Mesenchymal stem cell (in vitro differentiated cells and primary cell): Measurements from ENCODE around the gene FGD6.

Experiments
- DNase-seq: peaks from one replicate; pipeline ENCODE4 v3.0.0-alpha.2; 2013
- H2AFZ ChIP-seq: one replicate; pipeline ENCODE4 v1.6.1; 2013; ENCODE audit warnings: low read depth, mild to moderate bottlenecking, control low read depth, inconsistent platforms, low read length, moderate library complexity
- H2AK5ac ChIP-seq: 2 replicates; pipeline ENCODE4 v1.6.1; 2013; ENCODE audit warnings: low read length, moderate library complexity, mild to moderate bottlenecking, inconsistent platforms; ENCODE audit not compliant: severe bottlenecking
- H2BK120ac ChIP-seq: one replicate; pipeline ENCODE4 v1.6.1; 2013; ENCODE audit warnings: low read depth, mild to moderate bottlenecking, inconsistent platforms, low read length, moderate library complexity
- H2BK12ac ChIP-seq, 2 experiments: one replicate each; pipeline ENCODE4 v1.6.1; 2013; ENCODE audit warnings: inconsistent platforms in 2 of 2, low read length in 2 of 2, mild to moderate bottlenecking in 2 of 2, moderate library complexity in 2 of 2, control low read depth in 1 of 2
- H2BK15ac ChIP-seq: one replicate; pipeline ENCODE4 v1.6.1; 2013; ENCODE audit warnings: mild to moderate bottlenecking, low read depth, inconsistent platforms; ENCODE audit not compliant: poor library complexity, severe bottlenecking
- H2BK5ac ChIP-seq: 2 replicates; pipeline ENCODE4 v1.6.1; 2013; ENCODE audit warnings: low read depth, mild to moderate bottlenecking, low read length, control low read depth, inconsistent platforms; ENCODE audit not compliant: poor library complexity, severe bottlenecking
- H3K14ac ChIP-seq, 2 experiments: one replicate each; pipeline ENCODE4 v1.6.1; 2013; ENCODE audit warnings: inconsistent platforms in 2 of 2, low read length in 2 of 2, control low read depth in 1 of 2, mild to moderate bottlenecking in 1 of 2, moderate library complexity in 1 of 2
- H3K18ac ChIP-seq, 2 experiments: one replicate each; pipeline ENCODE4 v1.6.1; 2013; ENCODE audit warnings: inconsistent platforms in 2 of 2, low read length in 2 of 2, control low read depth in 1 of 2, low read depth in 1 of 2, mild to moderate bottlenecking in 1 of 2
- H3K23ac ChIP-seq, 2 experiments: one replicate each; pipeline ENCODE4 v1.6.1; 2013; ENCODE audit warnings: inconsistent platforms in 2 of 2, low read length in 2 of 2, mild to moderate bottlenecking in 2 of 2, moderate library complexity in 2 of 2, control low read depth in 1 of 2
- H3K27ac ChIP-seq: 2 replicates; pipeline ENCODE4 v1.5.1; 2013; ENCODE audit warnings: mild to moderate bottlenecking, moderate library complexity, low read length, control low read depth, inconsistent platforms; ENCODE audit not compliant: poor library complexity, severe bottlenecking
- H3K27me3 ChIP-seq, 2 experiments: 2 replicates each; pipeline versions ENCODE4 v1.6.1 to v1.7.0; 2013; ENCODE audit warnings: low read length in 2 of 2, mild to moderate bottlenecking in 2 of 2, moderate library complexity in 2 of 2, control low read depth in 1 of 2, inconsistent platforms in 1 of 2; ENCODE audit not compliant: control insufficient read depth in 1 of 2, insufficient read depth in 1 of 2
- H3K36me3 ChIP-seq, 2 experiments: 2 replicates each; pipeline versions ENCODE4 v1.6.1 to v1.7.0; 2013; ENCODE audit warnings: low read length in 2 of 2, control low read depth in 1 of 2, inconsistent platforms in 1 of 2, low read depth in 1 of 2, mild to moderate bottlenecking in 1 of 2; ENCODE audit not compliant: insufficient read depth in 2 of 2, control insufficient read depth in 1 of 2
- H3K4ac ChIP-seq, 2 experiments: one replicate each; pipeline ENCODE4 v1.6.1; 2013; ENCODE audit warnings: inconsistent platforms in 2 of 2, low read length in 2 of 2, mild to moderate bottlenecking in 2 of 2, moderate library complexity in 2 of 2, control low read depth in 1 of 2, low read depth in 1 of 2
- H3K4me1 ChIP-seq: 2 replicates; pipeline ENCODE4 v1.6.1; 2013; ENCODE audit warnings: low read depth, low read length, control low read depth; ENCODE audit not compliant: control insufficient read depth, insufficient read depth
- H3K4me2 ChIP-seq: 2 replicates; pipeline ENCODE4 v1.6.1; 2013; ENCODE audit warnings: low read length, mild to moderate bottlenecking, inconsistent platforms; ENCODE audit not compliant: poor library complexity, severe bottlenecking
- H3K4me3 ChIP-seq, 2 experiments: 2 replicates each; pipeline versions ENCODE4 v1.5.1 to v1.7.0; 2013; ENCODE audit warnings: low read length in 2 of 2, mild to moderate bottlenecking in 2 of 2, control low read depth in 1 of 2, low read depth in 1 of 2; ENCODE audit not compliant: insufficient read depth in 1 of 2
- H3K79me1 ChIP-seq: replicated peaks from 2 replicates; pipeline ENCODE4 v1.6.1; 2013; ENCODE audit warnings: mild to moderate bottlenecking, control low read depth, low read length, inconsistent platforms; ENCODE audit not compliant: poor library complexity, severe bottlenecking
- H3K9ac ChIP-seq: 2 replicates; pipeline ENCODE4 v1.7.0; 2013; ENCODE audit warnings: mild to moderate bottlenecking, low read length, moderate library complexity
- H3K9me3 ChIP-seq: 2 replicates; pipeline ENCODE4 v1.7.0; 2013; ENCODE audit warnings: mild to moderate bottlenecking, low read length; ENCODE audit not compliant: control insufficient read depth
- H4K8ac ChIP-seq: one replicate; pipeline ENCODE4 v1.6.1; 2013; ENCODE audit warnings: inconsistent platforms, mild to moderate bottlenecking, low read length, moderate library complexity
- H4K91ac ChIP-seq: one replicate; pipeline ENCODE4 v1.6.1; 2013; ENCODE audit warnings: mild to moderate bottlenecking, low read length, inconsistent platforms
- WGBS: methylation state at CpG from one replicate; pipeline ENCODE4 v1.1.7; 2013; ENCODE audit warnings: mixed read lengths; 5-methylcytosine and 5-hydroxymethylcytosine counted together

The FGD6 gene

GRCh38 chr12:95257541-95257940 is 40.3 kb upstream of the FGD6 start:
- H3K27me3 ChIP-seq: no peaks in the 10 kb centered on the region
- no peak overlapping the region for H3K4ac ChIP-seq
- H3K79me1 ChIP-seq: peaks cover 10% of the 10 kb centered on the region
- no peak overlapping the region for H2BK12ac ChIP-seq
- no peak overlapping the region for H2BK5ac ChIP-seq
- H2BK15ac ChIP-seq: no peak overlapping the region
- no peak overlapping the region for H3K4me3 ChIP-seq
- H3K9me3 ChIP-seq: no peaks in the 10 kb centered on the region
- H2AFZ ChIP-seq: no peak overlapping the region
- no peak overlapping the region for H2AK5ac ChIP-seq
- no peaks in the 10 kb centered on the region for H3K4me1 ChIP-seq
- no peak overlapping the region for H3K4me2 ChIP-seq
- no peak overlapping the region for H3K23ac ChIP-seq
- no peak overlapping the region for H4K91ac ChIP-seq
- no peak for DNase-seq
- no peak overlapping the region for H2BK120ac ChIP-seq
- no peak overlapping the region for H3K14ac ChIP-seq
- H3K18ac ChIP-seq: no peak overlapping the region
- no peak overlapping the region for H3K9ac ChIP-seq
- no CpG with 5 or more reads among the region's 3 CpGs for whole genome bisulfite sequencing
- no peak overlapping the region for H3K27ac ChIP-seq
- H3K36me3 ChIP-seq: peaks cover 13 to 73% of the 10 kb centered on the region in 2 experiments
- H4K8ac ChIP-seq: no peak overlapping the region

GRCh38 chr12:95253386-95253785 is 36.1 kb upstream of the FGD6 start:
- Histone ChIP-seq H2BK12ac (no peak overlapping the region), H3K79me1 (peaks cover 10% of the 10 kb centered on the region), H3K4me1 (peaks cover 2% of the 10 kb centered on the region), H3K9me3 (no peaks in the 10 kb centered on the region), H2AFZ (no peak overlapping the region), H2BK15ac (no peak overlapping the region), H2AK5ac (no peak overlapping the region), H4K8ac (no peak overlapping the region), H3K27me3 (no peaks in the 10 kb centered on the region), H3K9ac (no peak overlapping the region), H2BK120ac (no peak overlapping the region), H3K18ac (no peak overlapping the region), H3K4me2 (no peak overlapping the region), H3K36me3 (peaks cover 13 to 62% of the 10 kb centered on the region in 2 experiments), H3K27ac (no peak overlapping the region), H3K14ac (no peak overlapping the region), H3K23ac (no peak overlapping the region), H3K4ac (no peak overlapping the region), H4K91ac (no peak overlapping the region), H2BK5ac (no peak overlapping the region), H3K4me3 (no peak overlapping the region)
- no peak for DNase-seq

GRCh38 chr12:95248604-95249360 is 31.5 kb upstream of the FGD6 start:
- Histone ChIP-seq H4K91ac (no peak overlapping the region), H2BK12ac (no peak overlapping the region), H3K23ac (no peak overlapping the region), H3K27ac (no peak overlapping the region), H3K4me2 (no peak overlapping the region), H2BK15ac (no peak overlapping the region), H3K36me3 (peaks cover 5 to 20% of the 10 kb centered on the region in 2 experiments), H3K27me3 (no peaks in the 10 kb centered on the region), H2AFZ (no peak overlapping the region), H3K9ac (no peak overlapping the region), H2AK5ac (no peak overlapping the region), H2BK5ac (no peak overlapping the region), H3K9me3 (no peaks in the 10 kb centered on the region), H3K4ac (no peak overlapping the region), H3K18ac (no peak overlapping the region), H3K4me1 (peaks cover 6% of the 10 kb centered on the region), H3K4me3 (no peak overlapping the region), H3K14ac (no peak overlapping the region), H4K8ac (no peak overlapping the region), H3K79me1 (peaks cover 5% of the 10 kb centered on the region), H2BK120ac (no peak overlapping the region)
- peak; percentile 62 for DNase-seq
- 75% methylated on average over 5 of the region's 8 CpGs for WGBS

GRCh38 chr12:95248095-95248494 is 30.8 kb upstream of the FGD6 start:
- H4K91ac ChIP-seq: no peak overlapping the region
- no CpG with 5 or more reads among the region's 1 CpG for WGBS

More at GRCh38 chr12:95248095-95248494, 30.8 kb upstream of the FGD6 start:
- no peak overlapping the region for H4K8ac ChIP-seq
- H3K36me3 ChIP-seq: peaks cover 4 to 16% of the 10 kb centered on the region in 2 experiments
- H3K23ac ChIP-seq: no peak overlapping the region
- peaks cover 5% of the 10 kb centered on the region for H3K79me1 ChIP-seq
- no peaks in the 10 kb centered on the region for H3K27me3 ChIP-seq
- H2BK5ac ChIP-seq: no peak overlapping the region
- H3K4ac ChIP-seq: no peak overlapping the region
- no peak overlapping the region for H3K14ac ChIP-seq
- H3K4me2 ChIP-seq: no peak overlapping the region
- H3K9me3 ChIP-seq: no peaks in the 10 kb centered on the region
- no peak overlapping the region for H2BK12ac ChIP-seq
- H2BK15ac ChIP-seq: no peak overlapping the region
- no peak overlapping the region for H2BK120ac ChIP-seq
- H3K18ac ChIP-seq: no peak overlapping the region
- no peak overlapping the region for H3K4me3 ChIP-seq
- no peak for DNase-seq
- H2AK5ac ChIP-seq: no peak overlapping the region
- no peak overlapping the region for H3K27ac ChIP-seq
- H3K4me1 ChIP-seq: peaks cover 7% of the 10 kb centered on the region
- H3K9ac ChIP-seq: no peak overlapping the region
- H2AFZ ChIP-seq: no peak overlapping the region
